Ishikawa (cell line): ENCODE measurements around the gene THADA.

ENCODE experiments used
- CEBPB ChIP-seq: IDR thresholded peaks from 2 replicates; pipeline ENCODE4 v1.6.1; 2012
- EGR1 ChIP-seq: IDR thresholded peaks from 2 replicates; pipeline ENCODE4 v1.6.1; 2012
- EP300 ChIP-seq: IDR thresholded peaks from 2 replicates; pipeline ENCODE4 v1.6.1; 2012; ENCODE audit warnings: borderline replicate concordance
- FOXM1 ChIP-seq: IDR thresholded peaks from 2 replicates; pipeline ENCODE4 v1.6.1; 2012; ENCODE audit warnings: low read depth, borderline replicate concordance
- MAX ChIP-seq: IDR thresholded peaks from 2 replicates; pipeline ENCODE4 v1.6.1; 2012
- RAD21 ChIP-seq: IDR thresholded peaks from 2 replicates; pipeline ENCODE4 v1.6.1; 2012; ENCODE audit warnings: low read depth
- TAF1 ChIP-seq: IDR thresholded peaks from 2 replicates; pipeline ENCODE4 v1.6.1; 2012; ENCODE audit warnings: low read depth, mild to moderate bottlenecking
- TCF12 ChIP-seq: IDR thresholded peaks from 2 replicates; pipeline ENCODE4 v1.6.1; 2012; ENCODE audit warnings: low read depth
- TEAD4 ChIP-seq: IDR thresholded peaks from 2 replicates; pipeline ENCODE4 v1.6.1; 2012
- YY1 ChIP-seq: IDR thresholded peaks from 2 replicates; pipeline ENCODE4 v1.6.1; 2012; ENCODE audit warnings: low read depth
- ZBTB7A ChIP-seq: IDR thresholded peaks from 2 replicates; pipeline ENCODE4 v1.6.1; 2012; ENCODE audit warnings: low read depth
- TF ChIP-seq, protein P1 (sequence below): IDR thresholded peaks from 2 replicates; pipeline ENCODE4 v1.6.1; 2012; ENCODE audit warnings: low read depth, mild to moderate bottlenecking
- TF ChIP-seq, protein P2 (sequence below): IDR thresholded peaks from 2 replicates; pipeline ENCODE4 v1.6.1; 2012

DNA sequence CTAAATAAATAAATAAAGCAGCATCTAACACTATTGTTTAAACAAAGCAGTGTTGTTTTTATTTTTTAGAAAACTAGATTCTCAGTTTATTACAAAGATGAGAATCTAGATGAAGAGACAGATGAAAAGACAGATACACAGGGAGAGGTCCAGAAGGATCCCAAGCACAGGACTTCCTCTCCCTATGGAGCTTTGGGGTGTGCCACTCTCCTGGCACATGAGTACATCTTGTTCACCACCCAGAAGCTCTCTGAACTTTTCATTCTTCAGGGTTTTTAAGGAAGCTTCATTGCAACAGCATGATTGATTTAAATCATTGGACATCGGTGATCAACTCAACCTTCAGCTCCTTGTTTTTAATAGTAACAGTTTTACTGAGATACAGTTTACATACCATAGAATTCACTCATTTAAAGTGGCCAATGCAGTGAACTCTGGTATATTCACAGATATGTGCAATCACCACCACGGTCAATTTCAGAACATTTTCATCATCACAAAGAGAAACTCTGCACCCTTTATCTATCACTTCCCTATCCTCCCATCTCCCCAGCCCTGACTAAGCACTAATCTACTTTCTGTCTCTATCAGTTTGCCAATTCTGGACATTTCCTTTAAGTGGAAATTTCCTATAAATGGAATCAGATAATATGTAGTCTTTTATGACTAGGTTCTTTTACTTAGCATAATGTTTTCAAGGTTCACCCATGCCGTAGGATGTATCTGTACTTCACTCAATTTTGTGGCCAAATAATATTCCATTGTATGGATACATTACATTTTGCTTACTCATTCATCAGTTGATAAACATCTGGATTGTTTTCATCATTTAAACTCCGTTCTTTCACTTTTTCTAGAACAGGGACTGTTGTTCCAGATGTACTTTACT, 307.2 kb downstream of the THADA start:
- no peak for TF ChIP-seq RAD21
- no peak for TF ChIP-seq EGR1
- no peak for TF ChIP-seq TAF1
- TF ChIP-seq, protein P1, sequence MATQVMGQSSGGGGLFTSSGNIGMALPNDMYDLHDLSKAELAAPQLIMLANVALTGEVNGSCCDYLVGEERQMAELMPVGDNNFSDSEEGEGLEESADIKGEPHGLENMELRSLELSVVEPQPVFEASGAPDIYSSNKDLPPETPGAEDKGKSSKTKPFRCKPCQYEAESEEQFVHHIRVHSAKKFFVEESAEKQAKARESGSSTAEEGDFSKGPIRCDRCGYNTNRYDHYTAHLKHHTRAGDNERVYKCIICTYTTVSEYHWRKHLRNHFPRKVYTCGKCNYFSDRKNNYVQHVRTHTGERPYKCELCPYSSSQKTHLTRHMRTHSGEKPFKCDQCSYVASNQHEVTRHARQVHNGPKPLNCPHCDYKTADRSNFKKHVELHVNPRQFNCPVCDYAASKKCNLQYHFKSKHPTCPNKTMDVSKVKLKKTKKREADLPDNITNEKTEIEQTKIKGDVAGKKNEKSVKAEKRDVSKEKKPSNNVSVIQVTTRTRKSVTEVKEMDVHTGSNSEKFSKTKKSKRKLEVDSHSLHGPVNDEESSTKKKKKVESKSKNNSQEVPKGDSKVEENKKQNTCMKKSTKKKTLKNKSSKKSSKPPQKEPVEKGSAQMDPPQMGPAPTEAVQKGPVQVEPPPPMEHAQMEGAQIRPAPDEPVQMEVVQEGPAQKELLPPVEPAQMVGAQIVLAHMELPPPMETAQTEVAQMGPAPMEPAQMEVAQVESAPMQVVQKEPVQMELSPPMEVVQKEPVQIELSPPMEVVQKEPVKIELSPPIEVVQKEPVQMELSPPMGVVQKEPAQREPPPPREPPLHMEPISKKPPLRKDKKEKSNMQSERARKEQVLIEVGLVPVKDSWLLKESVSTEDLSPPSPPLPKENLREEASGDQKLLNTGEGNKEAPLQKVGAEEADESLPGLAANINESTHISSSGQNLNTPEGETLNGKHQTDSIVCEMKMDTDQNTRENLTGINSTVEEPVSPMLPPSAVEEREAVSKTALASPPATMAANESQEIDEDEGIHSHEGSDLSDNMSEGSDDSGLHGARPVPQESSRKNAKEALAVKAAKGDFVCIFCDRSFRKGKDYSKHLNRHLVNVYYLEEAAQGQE = no peak
- TF ChIP-seq TCF12 = no peak
- no peak for TF ChIP-seq FOXM1
- TF ChIP-seq ZBTB7A = no peak
- TF ChIP-seq CEBPB = no peak
- TF ChIP-seq MAX = no peak
- TF ChIP-seq YY1 = no peak
- TF ChIP-seq, protein P2, sequence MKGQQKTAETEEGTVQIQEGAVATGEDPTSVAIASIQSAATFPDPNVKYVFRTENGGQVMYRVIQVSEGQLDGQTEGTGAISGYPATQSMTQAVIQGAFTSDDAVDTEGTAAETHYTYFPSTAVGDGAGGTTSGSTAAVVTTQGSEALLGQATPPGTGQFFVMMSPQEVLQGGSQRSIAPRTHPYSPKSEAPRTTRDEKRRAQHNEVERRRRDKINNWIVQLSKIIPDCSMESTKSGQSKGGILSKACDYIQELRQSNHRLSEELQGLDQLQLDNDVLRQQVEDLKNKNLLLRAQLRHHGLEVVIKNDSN = no peak
- no peak for TF ChIP-seq TEAD4
- TF ChIP-seq EP300 = no peak
